ENCODE results near the gene CPEB4.

- TF ChIP-seq RARB (CRISPR knock-in tag; IDR thresholded peaks at IDR 0.05) (no peak), ZNF8 (CRISPR knock-in tag; IDR thresholded peaks at IDR 0.05) (no peak), ZNF70 (CRISPR knock-in tag; IDR thresholded peaks at IDR 0.05) (no peak), CREB5 (CRISPR knock-in tag; IDR thresholded peaks at IDR 0.05; ENCODE audit: low read depth) (no peak), SNAI2 (CRISPR knock-in tag; IDR thresholded peaks at IDR 0.05) (no peak), ZFP3 (CRISPR knock-in tag; IDR thresholded peaks at IDR 0.05) (no peak), PATZ1 (CRISPR knock-in tag; IDR thresholded peaks at IDR 0.05; ENCODE audit: borderline replicate concordance) (no peak), OSR1 (CRISPR knock-in tag; IDR thresholded peaks at IDR 0.05) (no peak)
Observed at GRCh38 chr5:173964506-173964905, 76.4 kb downstream of the CPEB4 start.

Measured in SK-N-SH treated with all-trans-retinoic acid at 6 μM for 48 hours (cell line).